ENCODE measurements around the gene HCFC1R1.

Gene HCFC1R1

GRCh38 chr16:3047387-3047720 is 23.6 kb upstream of the HCFC1R1 start:
- H3K36me3 ChIP-seq (ENCODE audit: insufficient read depth, low read length): no peaks in the 10 kb centered on the region
- H3K27me3 ChIP-seq (ENCODE audit: insufficient read depth, low read length): no peaks in the 10 kb centered on the region
- no peak overlapping the region for H3K9ac ChIP-seq (ENCODE audit: low read length)
- no peak overlapping the region for H3K4me2 ChIP-seq (ENCODE audit: low read length)
- no peaks in the 10 kb centered on the region for H4K20me1 ChIP-seq (ENCODE audit: insufficient read depth, low read length)
- H2AFZ ChIP-seq (ENCODE audit: low read length): no peak overlapping the region
- H3K9me3 ChIP-seq (ENCODE audit: low read length): no peaks in the 10 kb centered on the region
- peaks cover 4% of the 10 kb centered on the region for H3K4me1 ChIP-seq (ENCODE audit: insufficient read depth, low read length, severe bottlenecking)
- no peak for TF ChIP-seq EZH2 (IDR thresholded peaks at IDR 0.05; ENCODE audit: borderline replicate concordance, low read length)
- TF ChIP-seq CTCF (IDR thresholded peaks at IDR 0.05; ENCODE audit: low read length): no peak
- no peak overlapping the region for H3K4me3 ChIP-seq (ENCODE audit: low read depth, low read length, poor library complexity, severe bottlenecking)
- no peaks in the 10 kb centered on the region for H3F3A ChIP-seq (ENCODE audit: insufficient read depth, low read length)
- H3K27ac ChIP-seq (ENCODE audit: low read depth, low read length, poor library complexity, severe bottlenecking): no peak overlapping the region
- no peaks in the 10 kb centered on the region for H3K79me2 ChIP-seq (ENCODE audit: insufficient read depth, low read length)
- no peaks in the 10 kb centered on the region for H3K9me2 ChIP-seq (ENCODE audit: low read depth, low read length)

GRCh38 chr16:3046641-3047386 is 23.1 kb upstream of the HCFC1R1 start:
- Histone ChIP-seq H3K27ac (ENCODE audit: low read depth, low read length, poor library complexity, severe bottlenecking) (no peak overlapping the region), H3F3A (ENCODE audit: insufficient read depth, low read length) (no peaks in the 10 kb centered on the region), H3K9me3 (ENCODE audit: low read length) (no peaks in the 10 kb centered on the region), H3K27me3 (ENCODE audit: insufficient read depth, low read length) (no peaks in the 10 kb centered on the region), H2AFZ (ENCODE audit: low read length) (no peak overlapping the region), H3K36me3 (ENCODE audit: insufficient read depth, low read length) (no peaks in the 10 kb centered on the region), H4K20me1 (ENCODE audit: insufficient read depth, low read length) (no peaks in the 10 kb centered on the region), H3K9ac (ENCODE audit: low read length) (no peak overlapping the region), H3K79me2 (ENCODE audit: insufficient read depth, low read length) (no peaks in the 10 kb centered on the region), H3K4me2 (ENCODE audit: low read length) (no peak overlapping the region), H3K4me1 (ENCODE audit: insufficient read depth, low read length, severe bottlenecking) (peaks cover 4% of the 10 kb centered on the region), H3K9me2 (ENCODE audit: low read depth, low read length) (no peaks in the 10 kb centered on the region), H3K4me3 (ENCODE audit: low read depth, low read length, poor library complexity, severe bottlenecking) (no peak overlapping the region)
- TF ChIP-seq CTCF (IDR thresholded peaks at IDR 0.05; ENCODE audit: low read length) (no peak), EZH2 (IDR thresholded peaks at IDR 0.05; ENCODE audit: borderline replicate concordance, low read length) (no peak)

DNA sequence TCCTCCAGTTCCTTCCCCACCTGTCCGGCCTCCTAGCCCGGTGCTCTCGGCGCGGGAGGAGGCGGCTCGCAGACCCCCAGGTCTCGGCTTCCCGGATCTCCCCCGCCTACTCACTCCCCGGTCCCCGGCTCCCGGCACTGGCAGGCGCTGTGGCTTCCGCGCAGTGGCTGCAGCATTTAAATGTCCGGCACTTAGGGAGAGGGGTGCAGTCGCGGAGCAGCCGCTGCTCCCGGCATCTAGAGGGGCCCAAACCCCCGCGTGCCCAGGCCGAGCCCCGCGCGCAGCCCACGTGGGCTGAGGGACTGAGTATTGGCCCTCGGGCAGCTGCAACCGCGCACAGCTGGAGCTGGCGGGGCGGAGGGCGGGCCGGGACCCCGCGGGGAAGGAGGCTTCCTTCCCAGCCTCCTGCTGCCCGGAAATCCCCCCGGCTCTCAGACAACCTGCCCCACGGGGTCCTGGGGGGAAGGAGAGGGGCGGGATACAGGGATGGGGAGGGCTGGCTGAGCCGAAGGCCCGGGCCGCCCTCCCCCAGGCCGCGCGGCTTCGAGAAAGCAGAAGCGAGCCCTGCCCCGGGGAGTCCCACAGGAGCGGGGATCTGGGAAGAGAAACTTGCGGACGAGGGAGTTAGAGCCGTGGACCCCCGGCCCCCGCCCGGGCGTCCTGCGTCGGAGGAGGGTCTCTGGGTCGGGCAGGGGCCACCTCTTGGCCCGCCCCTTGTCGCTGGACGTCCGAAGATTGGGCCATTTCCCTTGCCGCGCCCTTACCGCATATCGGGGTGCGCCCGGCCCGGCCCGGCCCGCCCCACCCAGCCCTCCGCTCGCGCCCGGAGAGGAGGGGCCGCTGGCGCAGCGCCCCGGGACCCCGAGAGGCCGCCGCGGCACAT is 22.3 kb upstream of the HCFC1R1 start, which contains the start of gene MMP25:
Gene MMP25 (plus strand): TSS at position 804 of the 883 bp plus-strand sequence. CDS start 357 bp downstream, outside the sequence.
- H2AFZ ChIP-seq (ENCODE audit: low read length): no peak within 1 kb of the TSS

More for the DNA sequence above, 22.3 kb upstream of the HCFC1R1 start, which contains the start of gene MMP25:
- Histone ChIP-seq H3K4me2 (ENCODE audit: low read length) (peak within 1 kb of the TSS; percentile 52; the same call in 1 of the 2 replicates), H3K36me3 (ENCODE audit: insufficient read depth, low read length) (no peaks in the 10 kb centered on the region), H3K9me3 (ENCODE audit: low read length) (no peaks in the 10 kb centered on the region), H3K27ac (ENCODE audit: low read depth, low read length, poor library complexity, severe bottlenecking) (no peak within 1 kb of the TSS), H4K20me1 (ENCODE audit: insufficient read depth, low read length) (no peaks in the 10 kb centered on the region), H3K9ac (ENCODE audit: low read length) (no peak within 1 kb of the TSS), H3K79me2 (ENCODE audit: insufficient read depth, low read length) (no peaks in the 10 kb centered on the region), H3K9me2 (ENCODE audit: low read depth, low read length) (no peaks in the 10 kb centered on the region), H3K27me3 (ENCODE audit: insufficient read depth, low read length) (no peaks in the 10 kb centered on the region), H3K4me3 (ENCODE audit: low read depth, low read length, poor library complexity, severe bottlenecking) (no peak within 1 kb of the TSS), H3K4me1 (ENCODE audit: insufficient read depth, low read length, severe bottlenecking) (peaks cover 4% of the 10 kb centered on the region), H3F3A (ENCODE audit: insufficient read depth, low read length) (no peaks in the 10 kb centered on the region)
- no peak; the same call in 1 of the 2 replicates for TF ChIP-seq EZH2 (IDR thresholded peaks at IDR 0.05; ENCODE audit: borderline replicate concordance, low read length)
- no peak for TF ChIP-seq CTCF (IDR thresholded peaks at IDR 0.05; ENCODE audit: low read length)

Data from OCI-LY1 (cell line).